Fibroblast of villous mesenchyme (primary cell): ENCODE measurements around the gene SNX30. TPM values are rescaled to one million over a fixed set of nuclear protein-coding genes. Genes with fewer than 3 reads are reported as not detected.

Experiments
- DNase-seq: peaks from one replicate; pipeline ENCODE4 v3.0.0-alpha.2; 2010; ENCODE audit warnings: low read depth
- H3K4me3 ChIP-seq: 2 replicates; pipeline ENCODE4 v1.5.1; 2011; ENCODE audit warnings: low read depth, mild to moderate bottlenecking, low read length
- CTCF ChIP-seq: IDR thresholded peaks from 2 replicates; pipeline ENCODE4 v1.5.1; 2012; ENCODE audit warnings: low read depth, mild to moderate bottlenecking, low read length; ENCODE audit not compliant: insufficient read depth
- total RNA-seq: library from RNA; depleted of rRNA; stranded (reverse); fragments of >200 nt; gene quantifications from 2 replicates; pipeline ENCODE4 v1.2.3, GENCODE V29; 2012

SNX30 gene
- total RNA-seq, 1 donor: 27.6 TPM

DNA sequence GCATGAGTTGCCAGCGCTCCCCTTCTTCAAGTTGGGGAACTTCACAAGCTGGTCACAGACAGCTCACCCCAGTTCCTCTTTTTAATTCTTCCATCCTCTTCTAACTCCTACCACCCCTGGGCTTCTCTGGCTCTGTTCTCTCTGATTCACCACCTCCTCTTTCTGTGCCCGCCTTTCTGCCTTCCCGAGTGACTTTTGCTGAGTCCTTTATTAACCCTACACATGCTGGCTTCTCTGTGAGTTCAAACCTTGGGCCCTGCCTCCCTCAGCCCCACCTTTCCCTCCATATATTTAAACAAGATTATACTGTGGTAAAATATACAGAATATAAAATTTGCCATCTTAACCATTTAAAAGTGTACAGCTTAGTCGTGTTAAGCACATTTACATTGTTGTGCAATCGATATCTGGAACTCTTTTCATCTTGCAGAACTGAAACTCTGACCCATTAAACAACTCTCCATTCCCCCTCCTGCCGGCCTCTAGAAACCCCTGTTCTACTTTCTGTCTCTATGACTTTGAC is 108.1 kb downstream of the SNX30 start:
- peak; percentile 17 for DNase-seq
- TF ChIP-seq CTCF: no peak
- H3K4me3 ChIP-seq: no peak overlapping the region

- no peak for TF ChIP-seq CTCF
- H3K4me3 ChIP-seq: no peak overlapping the region
- DNase-seq: no peak
These were observed 109.9 kb downstream of the SNX30 start for GRCh38 chr9:112860451-112860850.

DNA sequence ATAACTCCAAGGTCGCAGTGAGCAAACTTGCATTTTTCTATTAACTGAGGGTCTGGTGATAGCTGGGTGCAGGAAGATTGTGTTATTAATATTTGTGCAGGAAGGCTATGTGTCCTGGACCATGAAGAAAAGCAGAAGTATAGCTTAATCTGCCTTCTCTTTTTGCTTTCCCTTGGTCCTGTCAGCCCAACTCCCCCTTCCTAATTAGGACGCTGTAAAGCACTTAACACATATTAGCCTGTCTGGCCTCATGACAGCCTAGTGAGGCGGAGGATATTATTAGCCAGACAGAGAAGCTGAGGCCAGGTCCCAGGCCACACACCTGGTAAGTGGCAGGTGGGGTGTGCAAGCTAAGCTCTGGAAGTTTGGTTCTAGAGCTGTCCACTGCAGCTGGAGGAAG is 110.6 kb downstream of the SNX30 start:
- TF ChIP-seq CTCF: no peak
- no peak for DNase-seq
- H3K4me3 ChIP-seq: no peak overlapping the region

GRCh38 chr9:112861638-112862555 is 111.3 kb downstream of the SNX30 start:
- no peak overlapping the region for H3K4me3 ChIP-seq
- DNase-seq: peak; percentile 47
- TF ChIP-seq CTCF: no peak

- DNase-seq: peak; percentile 72
- no peak for TF ChIP-seq CTCF
- no peak overlapping the region for H3K4me3 ChIP-seq
These were observed 112.7 kb downstream of the SNX30 start for GRCh38 chr9:112863214-112863613.

DNA sequence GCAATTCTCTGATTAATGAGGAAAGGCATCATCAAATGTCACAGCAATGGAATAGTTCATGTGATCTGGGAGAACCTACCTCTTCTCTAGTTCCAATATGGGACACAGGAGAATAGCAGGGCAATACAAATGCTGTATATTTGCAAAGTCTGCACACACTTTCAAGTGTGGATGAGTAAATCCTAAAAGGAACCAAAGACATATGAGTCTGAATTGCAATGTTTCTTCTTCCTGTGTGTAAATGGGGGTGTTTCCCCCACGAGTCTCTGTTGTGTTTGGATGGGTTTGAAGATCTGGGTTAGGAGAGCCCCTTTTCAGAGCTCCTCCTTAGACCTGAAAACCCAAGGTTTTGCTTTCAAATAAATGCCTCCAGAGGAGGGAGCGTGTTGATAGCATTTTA is 113.2 kb downstream of the SNX30 start:
- no peak overlapping the region for H3K4me3 ChIP-seq
- no peak for DNase-seq
- TF ChIP-seq CTCF: no peak
